Measurements from ENCODE around the gene CENPM.

DNA sequence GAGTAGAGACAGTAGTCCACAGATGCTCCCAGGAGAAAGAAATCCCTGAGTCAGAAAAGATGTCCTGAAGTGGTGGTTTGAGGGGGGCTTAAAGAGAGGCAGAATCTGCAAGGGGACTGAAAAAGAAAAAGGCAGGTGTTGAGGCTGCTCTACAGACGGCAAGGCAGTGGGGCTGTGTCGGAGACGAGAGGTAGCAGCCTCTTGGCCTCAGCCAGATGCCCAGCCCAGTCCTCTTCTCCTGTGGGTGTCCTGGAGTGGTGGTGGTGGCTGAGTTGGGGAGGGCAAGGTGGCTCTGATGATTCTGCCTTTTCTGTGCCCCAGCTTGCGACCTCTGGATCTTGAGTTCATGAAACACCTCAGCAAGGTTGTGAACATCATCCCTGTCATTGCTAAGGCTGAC lies 42.3 kb upstream of the CENPM start:
- no peak for TF ChIP-seq CTCF (IDR thresholded peaks at IDR 0.05)
- no peak for TF ChIP-seq POLR2A (IDR thresholded peaks at IDR 0.05)
- no peak for TF ChIP-seq EP300 (IDR thresholded peaks at IDR 0.05)
